GM15510 (cell line): ENCODE data around the gene VSTM2L.

ENCODE experiments used
- POLR2A ChIP-seq: IDR thresholded peaks from 3 replicates; pipeline ENCODE4 v1.6.1; 2011; ENCODE audit warnings: borderline replicate concordance; ENCODE audit not compliant: insufficient read length; ENCODE audit errors: extremely low read depth

VSTM2L gene

DNA sequence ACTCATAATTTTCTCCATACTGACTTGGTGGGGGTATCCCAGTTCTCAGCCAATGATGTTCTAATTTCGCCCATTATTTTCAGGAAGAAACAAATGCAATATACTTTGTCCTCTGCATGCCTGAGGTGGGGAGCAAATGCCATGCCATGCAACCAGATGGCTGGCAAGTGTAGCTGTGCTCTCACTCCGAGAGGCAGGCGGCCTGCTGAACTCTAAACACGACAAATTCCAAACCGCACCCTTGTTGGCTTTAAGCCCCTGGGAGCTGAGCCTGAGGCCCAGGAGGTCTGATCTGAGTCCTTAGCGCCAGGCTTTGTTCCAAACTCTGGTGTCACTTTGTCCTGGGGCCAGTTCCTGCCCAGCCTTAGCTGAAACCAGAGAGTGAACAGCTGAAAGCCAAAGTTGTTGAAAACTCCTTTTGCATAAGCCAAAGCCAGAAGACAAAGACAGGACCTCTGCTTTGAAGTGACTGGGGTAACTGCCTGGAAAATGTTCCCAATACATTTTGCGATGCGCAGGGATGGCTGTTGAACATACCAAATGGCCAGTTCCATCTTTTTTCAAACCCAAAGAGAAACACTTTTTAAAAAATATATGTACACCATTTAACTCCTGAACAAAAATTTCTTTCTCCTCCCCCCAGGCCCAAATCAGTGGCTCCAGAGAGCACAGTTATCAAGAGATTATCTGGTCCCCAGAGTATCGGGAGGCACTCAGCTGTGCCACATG is 84.1 kb downstream of the VSTM2L start:
- TF ChIP-seq POLR2A = no peak

DNA sequence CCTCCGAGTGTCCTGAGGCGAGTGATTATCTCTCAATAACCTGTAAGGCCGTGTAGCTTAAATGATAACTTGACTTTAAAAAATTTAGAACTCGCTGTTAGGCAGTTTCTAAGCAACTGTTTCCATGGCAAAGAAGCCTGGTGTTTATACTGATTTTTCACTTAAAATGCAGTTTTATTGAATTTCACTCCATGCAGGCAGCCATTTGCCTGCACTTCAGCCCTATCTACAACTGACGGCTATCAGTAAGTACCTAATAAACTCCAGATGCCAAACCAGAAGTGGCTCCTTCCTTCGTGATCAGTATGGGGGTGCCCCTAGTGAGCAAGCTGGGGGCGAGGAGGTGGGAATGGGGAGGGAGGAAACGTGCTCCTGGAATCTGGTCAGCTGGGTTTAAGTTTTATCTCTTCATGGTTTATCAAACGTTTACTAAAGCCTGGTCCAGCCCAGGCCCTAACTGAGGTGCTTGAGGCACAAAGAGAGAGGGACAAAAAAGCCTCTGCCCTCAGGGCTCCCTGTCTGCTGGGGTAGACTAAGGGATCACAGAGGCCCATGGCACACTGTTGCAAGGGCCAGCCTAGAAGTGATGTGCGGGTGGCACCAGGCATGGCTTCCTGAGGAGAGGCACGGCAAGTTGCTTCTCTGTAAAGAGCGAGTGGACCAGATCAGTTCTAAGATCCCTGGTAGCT is 84.8 kb downstream of the VSTM2L start:
- TF ChIP-seq POLR2A = no peak

DNA sequence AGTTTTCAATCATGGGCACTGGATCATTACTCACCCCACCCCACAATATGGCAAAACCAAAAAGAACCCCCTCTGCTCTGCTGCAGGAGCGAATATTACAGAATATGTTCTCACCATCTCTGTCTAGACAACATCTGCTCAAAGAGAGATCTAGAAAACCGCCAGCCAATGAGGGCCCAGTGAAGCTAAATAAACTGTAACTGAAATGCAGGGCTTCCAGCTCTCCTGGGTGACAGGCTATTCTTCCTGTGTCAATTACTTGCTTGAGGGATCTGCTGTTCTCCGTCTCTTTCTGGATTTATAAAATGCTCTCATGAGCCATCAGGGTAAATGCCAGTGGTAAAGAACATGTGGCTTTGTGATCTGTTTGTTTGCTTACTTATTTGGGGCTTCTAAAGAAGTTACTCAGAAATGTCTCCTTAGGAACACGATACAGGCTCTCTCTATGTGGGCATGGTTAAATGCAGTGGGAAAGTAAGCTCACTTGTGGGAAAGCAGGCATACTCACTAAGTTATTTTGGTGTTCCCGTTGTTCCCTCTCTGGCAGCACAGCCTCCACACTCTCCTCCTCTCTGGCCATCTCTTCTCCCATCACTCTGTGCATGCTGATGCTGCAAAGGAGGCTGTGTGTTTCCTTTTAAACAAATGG is 85.5 kb downstream of the VSTM2L start:
- TF ChIP-seq POLR2A = no peak

DNA sequence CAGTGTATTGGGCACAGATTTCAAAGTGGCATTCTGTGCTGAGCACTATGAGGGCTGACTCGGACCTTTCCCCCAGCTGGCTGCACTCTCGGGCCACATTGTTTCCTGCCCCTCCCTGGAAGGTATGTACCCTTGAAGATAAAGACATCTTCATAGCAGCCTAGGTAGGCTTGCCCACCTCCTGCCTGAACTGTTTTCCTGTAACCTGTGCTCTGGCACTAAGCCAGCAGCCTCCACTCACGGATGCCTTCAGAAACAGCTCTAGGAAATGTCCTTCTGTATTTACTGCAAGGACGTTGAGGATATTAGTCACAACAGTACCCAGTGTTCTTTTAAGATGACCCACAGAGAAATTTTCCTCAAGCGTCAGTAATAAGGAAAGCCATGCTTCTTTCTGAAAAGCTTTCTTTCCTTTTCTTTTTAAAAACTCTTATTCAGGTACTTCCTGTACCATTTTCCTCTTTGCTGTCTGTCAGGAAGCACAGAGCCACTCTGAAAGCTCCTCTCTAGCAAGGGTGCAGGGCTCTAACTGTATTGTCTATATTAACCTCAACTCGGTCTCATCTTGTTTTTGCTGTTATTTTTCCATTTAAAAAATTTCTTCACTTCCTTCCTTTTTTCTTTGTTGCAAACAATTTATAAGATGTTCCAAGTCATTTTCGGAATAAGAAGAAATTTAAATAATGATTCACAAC is 86.8 kb downstream of the VSTM2L start:
- TF ChIP-seq POLR2A = no peak

DNA sequence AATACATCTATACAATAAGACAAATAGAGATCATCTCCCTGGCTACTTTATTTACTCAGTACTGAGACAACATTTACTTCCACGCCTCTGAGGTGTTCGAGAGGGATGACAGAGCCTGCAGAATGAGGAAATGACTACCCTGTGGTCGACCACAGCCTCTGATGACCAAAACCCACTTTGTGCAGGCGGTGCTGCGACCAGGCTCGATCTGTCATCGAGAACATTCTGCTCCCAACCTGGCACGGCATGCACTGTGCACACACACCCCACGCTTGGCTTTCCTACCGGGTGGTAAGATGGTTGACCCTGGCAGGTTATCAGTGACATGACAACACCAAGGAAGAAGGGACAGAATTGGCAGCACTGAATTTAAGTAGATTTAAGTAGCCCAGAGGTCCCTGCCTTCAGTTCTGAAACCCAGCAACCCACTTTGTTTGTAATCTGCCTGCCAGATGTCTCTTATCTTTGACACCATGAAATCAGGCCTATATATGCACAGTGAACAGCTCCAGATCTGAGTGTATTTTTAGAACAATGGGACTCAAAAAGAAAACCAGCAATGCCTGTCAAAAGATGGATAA is 87.7 kb downstream of the VSTM2L start:
- no peak for TF ChIP-seq POLR2A

DNA sequence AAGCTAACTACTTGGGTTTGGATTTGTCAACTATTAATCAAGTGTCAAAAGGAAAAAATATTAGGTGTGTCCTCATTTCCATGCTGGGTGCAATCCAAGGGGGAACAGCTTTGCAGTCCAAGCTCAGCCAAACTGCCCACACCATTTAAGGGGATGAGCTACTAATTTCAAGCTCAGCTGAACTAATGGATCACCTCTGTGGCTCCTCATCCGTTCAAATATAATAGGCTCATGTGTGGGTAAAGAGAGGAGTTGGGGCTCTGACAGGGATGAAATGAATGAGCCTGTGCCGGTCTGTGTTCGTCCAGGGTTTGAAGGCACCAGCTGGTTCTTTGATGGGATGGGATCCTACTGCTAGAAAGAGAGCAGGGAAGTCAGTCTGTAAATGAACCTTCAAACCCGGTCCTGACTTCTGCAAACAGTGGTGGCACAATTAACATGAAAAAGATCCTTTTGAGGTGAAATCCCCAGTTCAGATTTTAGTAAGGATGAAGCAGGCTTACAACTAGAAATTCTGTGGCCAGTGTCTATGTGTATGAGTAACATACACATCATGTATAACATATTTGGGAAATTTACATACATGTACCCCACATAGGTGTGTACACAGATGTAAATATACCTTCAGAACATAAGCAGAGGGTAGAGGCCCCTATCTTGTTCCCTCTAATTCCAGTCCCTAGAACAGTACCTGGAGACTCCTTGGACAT is 88.4 kb downstream of the VSTM2L start:
- TF ChIP-seq POLR2A = no peak

DNA sequence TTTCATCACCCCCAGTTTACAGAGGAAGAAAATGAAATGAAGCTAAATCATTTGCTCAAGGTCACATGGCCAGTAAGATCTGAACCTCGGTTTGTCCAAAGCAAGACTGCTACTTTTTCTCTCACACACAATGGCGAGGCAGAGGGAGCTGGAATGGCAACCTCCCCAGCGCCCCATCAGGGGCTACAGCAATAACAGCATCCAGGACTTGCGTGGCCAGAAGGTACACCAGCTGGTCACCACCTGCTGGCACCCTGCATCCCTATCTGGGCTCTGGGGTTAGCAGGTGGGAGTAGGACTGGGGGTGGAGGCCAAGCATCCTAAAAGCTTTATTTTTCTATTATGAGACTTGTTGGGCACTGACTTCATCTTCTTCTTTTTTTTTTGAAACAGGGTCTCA is 89.0 kb downstream of the VSTM2L start:
- no peak for TF ChIP-seq POLR2A

DNA sequence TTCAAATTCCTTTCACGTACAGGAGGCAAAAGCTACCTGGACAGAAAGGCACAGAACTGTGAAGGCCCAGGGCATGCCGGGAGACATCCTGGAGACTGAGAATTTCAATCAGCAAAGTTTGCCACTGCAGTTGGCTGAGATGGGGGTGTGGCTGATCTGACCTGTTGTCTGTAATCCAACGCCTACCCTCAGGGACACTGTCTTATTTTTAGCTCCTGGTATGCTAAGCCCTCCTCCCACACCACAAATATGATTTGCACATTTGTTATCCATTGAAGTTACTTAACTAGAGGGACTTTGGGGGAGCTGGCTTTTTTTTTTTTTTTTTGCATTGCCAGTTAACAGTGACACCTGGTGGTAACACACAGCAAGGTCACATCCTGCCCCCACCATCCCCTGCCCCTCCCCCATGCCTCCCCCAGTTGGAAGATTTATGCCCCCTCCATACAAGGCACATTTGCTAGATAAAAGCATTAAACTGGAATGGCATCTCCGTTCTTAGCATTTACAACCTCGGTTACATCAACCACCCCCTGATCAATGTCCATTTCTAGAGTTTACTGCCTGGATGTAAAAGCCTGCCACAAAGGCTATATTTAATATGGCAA is 90.0 kb downstream of the VSTM2L start:
- no peak for TF ChIP-seq POLR2A

DNA sequence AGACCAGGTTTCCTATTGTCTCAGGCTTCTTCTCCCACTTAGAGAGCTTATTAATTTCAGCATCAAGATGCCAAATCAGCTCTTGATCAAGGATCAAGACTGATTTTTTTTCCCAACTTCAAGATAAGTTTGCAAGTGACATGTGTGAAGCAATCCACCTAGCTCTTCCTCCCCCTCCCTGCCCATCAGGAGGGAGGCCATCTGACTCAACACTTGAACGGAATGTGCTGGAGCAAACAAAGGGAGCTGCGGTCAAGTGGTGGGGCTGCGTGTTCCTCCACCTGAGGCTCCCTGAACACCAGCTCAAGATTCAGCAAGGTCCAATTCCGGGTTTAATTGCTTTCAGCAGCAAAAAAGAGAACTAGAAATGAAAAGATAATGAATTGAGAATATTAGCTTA is 91.6 kb downstream of the VSTM2L start:
- no peak for TF ChIP-seq POLR2A
